Eye (tissue), 1 donor: Measurements from ENCODE around the gene SPATA2L.

Source experiments
- DNase-seq: peaks from one replicate; pipeline ENCODE4 v3.0.0-alpha.2; 2015

The SPATA2L gene, protein sequence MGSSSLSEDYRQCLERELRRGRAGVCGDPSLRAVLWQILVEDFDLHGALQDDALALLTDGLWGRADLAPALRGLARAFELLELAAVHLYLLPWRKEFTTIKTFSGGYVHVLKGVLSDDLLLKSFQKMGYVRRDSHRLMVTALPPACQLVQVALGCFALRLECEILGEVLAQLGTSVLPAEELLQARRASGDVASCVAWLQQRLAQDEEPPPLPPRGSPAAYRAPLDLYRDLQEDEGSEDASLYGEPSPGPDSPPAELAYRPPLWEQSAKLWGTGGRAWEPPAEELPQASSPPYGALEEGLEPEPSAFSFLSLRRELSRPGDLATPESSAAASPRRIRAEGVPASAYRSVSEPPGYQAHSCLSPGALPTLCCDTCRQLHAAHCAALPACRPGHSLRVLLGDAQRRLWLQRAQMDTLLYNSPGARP

GRCh38 chr16:89701425-89702406 is at the start of gene SPATA2L:
Gene SPATA2L (minus strand): TSS chr16:89701705. CDS start chr16:89701232, 473 bp downstream.
- DNase-seq, result peak; percentile 95

GRCh38 chr16:89749637-89750036 is 48.1 kb upstream of the SPATA2L start:
- no peak for DNase-seq

DNA sequence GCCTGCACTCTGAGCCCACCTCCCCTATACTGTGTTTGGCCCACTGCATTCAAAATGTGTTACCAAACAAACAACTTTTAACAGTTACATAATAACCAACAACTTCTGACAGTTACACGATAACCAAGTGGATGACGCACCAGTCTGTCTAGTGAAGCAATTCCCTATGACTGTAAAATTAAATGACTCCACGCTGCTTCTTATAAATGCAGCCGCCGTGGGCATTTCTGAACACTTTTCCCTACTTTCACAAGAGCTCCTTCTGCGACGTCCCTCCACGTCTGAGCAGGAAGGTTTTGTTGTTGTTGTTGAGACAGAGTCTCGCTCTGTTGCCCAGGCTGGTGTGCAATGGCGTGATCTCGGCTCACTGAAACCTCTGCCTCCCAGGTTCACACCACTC is 47.4 kb upstream of the SPATA2L start:
- DNase-seq, result no peak

DNA sequence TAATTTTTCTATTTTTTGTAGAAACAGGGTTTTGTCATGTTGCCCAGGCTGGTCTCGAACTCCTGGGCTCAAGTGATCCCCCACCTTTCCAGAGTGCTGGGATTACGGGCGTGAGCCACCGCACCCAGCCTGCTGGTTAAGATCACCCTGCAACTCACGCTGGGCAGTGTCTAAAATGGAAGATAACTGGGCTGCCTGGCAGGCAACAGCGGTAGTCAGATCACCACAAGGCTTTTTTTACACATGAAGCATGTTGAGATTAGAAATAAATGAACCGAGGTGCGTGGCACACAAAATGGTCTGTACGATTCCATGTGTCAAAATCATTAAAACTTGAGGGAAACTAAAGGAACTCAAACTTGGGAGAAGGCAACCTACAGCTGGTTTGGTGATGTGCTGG is 46.6 kb upstream of the SPATA2L start:
- DNase-seq, result no peak

- DNase-seq, result no peak
These were observed 44.5 kb upstream of the SPATA2L start for GRCh38 chr16:89746043-89746442.

DNA sequence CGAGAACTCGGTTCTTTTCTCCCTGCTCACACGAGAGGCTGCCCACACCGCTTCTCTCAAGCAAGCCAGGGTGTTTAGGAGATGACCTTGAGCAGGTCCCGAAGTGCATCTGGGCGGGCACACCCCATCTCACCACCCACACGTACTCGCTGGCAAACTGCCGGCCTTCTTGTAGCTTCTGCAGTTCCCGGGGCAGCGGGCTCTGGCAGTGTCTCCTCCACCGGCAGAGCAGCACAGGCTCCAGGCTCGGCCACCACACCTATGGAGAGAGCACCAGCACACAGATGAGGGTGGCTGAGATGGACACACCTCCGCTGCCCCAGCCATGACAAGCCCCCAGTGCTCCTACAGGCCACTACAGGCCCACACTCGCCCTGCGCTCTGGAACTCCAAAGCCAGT is 43.3 kb upstream of the SPATA2L start:
- DNase-seq, result no peak

GRCh38 chr16:89742948-89743347 is 41.4 kb upstream of the SPATA2L start:
- no peak for DNase-seq

GRCh38 chr16:89741342-89742014 is 40.0 kb upstream of the SPATA2L start:
- no peak for DNase-seq

GRCh38 chr16:89739383-89739782 is 37.9 kb upstream of the SPATA2L start:
- no peak for DNase-seq

DNA sequence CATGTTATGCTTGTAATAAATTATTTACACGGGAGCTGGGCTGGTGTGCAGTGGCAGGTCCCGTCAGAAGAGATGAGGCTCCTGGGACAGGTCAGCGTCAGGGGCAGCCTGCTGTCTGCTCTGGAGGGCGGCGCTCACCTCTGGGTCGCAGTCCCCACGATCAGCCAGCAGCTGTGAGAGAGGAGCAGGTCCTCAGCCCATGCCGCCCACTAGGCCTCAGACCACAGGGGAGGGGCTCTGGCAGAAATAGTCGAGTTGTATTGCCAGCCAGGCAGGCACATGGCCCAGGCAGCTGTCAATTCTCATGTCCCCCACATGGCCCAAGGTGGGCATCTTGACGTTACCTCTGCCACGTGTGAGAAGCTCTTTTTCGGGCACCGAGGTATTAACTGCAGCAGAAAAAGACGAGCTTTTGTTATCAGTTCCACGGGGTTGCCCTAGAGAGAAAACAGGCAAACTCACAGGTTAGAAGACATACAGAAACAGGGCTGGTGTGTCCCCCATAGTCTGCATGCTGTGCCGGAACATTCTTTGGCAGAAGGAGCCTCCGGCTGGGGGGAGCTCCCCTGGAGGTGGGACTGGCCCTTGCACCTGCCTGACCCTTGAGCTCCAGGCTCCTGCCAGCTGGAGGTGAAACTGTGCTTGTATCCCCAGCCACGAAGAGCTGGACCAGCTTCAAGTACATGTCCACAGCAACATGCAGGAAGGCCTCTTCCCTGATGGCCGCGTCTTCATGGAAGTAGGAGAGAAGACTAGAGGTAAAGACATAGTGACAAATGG is 37.2 kb upstream of the SPATA2L start:
- DNase-seq, result no peak

DNA sequence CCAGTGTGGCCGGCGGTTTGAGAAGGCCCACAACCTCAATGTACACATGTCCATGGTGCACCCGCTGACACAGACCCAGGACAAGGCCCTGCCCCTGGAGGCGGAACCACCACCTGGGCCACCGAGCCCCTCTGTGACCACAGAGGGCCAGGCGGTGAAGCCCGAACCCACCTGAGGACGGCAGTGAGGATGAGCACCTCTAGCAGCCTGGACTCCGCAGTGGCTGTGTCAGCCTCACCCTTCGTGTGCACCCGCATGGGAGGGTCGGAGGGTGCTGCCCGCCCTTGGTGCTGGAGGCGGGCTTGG is 36.5 kb upstream of the SPATA2L start:
- DNase-seq, result no peak

DNA sequence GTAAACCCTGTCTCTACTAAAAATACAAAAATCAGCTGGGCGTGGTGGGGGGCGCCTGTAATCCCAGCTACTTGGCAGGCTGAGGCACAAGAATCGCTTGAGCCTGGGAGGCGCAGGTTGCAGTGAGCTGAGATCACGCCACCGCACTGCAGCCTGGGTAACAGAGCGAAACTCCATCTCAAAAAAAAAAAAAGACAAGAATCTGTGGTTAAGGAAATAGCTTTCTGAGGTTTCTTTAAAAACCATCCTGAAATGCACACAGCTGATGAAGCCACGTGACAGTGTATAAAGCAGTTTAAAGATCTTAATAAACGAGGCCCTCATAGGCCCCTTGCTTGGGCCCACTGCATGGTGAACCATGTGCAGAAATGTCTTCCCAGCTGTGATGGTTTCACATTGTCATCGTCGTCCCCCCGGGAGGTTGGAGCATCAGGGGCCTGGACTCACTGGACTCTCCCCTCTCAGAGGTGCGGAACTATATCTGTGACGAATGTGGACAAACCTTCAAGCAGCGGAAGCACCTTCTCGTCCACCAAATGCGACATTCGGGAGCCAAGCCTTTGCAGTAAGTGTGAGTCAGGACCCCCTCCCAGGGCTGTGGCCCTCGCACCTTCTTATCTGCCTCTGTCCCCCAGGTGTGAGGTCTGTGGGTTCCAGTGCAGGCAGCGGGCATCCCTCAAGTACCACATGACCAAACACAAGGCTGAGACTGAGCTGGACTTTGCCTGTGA is 36.0 kb upstream of the SPATA2L start:
- no peak for DNase-seq

- DNase-seq, result no peak
These were observed 35.0 kb upstream of the SPATA2L start for GRCh38 chr16:89736554-89736953.

- DNase-seq, result no peak
These were observed 32.3 kb upstream of the SPATA2L start for GRCh38 chr16:89733792-89734191.

DNA sequence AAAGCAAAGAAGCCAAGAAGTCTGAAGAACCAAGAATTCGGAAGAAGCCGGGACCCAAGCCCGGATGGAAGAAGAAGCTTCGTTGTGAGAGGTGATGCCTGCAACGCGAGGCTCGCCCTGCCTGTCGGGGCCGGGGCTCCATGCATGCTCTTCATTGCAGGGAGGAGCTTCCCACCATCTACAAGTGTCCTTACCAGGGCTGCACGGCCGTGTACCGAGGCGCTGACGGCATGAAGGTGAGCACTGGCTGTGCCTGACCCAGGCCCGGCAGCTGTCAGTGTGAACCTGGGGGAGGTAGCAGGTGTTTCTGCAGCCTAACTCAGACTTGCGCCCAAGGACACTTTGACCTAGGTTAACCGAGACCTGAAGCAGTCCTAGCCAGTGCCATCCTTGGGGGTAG is 31.8 kb upstream of the SPATA2L start:
- DNase-seq, result no peak

DNA sequence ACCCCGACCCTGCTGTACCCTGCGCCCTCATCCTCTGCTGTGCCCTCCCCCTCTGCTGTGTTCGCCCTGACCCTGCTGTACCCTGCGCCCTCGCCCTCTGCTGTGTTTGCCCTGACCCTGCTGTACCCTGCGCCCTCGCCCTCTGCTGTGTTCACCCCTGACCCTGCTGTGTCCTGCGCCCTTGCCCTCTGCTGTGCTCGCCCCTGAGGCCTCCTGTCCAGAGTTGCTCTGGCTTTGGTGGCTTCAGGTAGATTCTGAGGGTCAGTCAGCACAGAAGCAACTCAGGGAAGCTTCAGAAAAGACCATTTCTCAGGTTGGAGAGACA is 31.4 kb upstream of the SPATA2L start:
- no peak for DNase-seq

DNA sequence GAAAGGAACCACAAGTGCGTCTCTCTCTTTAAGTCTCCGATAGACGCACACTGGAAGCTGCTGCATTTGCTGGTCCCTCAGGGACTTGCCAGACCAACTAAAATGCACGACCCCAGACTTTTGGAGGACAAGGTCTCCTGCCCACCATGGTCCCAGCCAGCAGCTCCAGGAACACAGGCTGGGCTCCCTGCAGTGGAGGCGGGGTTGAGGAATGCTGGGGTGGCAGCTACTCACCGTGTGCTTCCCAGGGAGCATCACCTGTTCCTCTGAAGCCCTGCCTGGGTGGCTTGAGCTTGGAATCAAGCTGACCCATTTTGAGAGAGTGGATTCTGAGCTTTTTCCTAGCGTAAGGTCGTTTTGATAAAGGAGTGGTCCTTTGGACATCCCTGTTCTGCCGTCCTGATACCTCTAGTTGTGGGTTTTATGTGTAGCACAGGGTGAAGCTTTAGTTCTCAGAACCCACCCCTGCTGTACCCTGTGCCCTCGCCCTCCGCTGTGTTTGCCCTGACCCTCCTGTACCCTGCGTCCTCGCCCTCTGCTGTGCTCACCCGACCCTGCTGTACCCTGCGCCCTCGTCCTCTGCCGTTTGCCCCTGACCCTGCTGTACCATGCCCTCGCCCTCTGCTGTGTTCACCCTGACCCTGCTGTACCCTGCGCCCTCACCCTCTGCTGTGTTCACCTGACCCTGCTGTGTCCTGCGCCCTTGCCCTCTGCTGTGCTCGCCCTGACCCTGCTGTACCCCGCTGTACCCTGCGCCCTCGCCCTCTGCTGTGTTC is 30.8 kb upstream of the SPATA2L start:
- DNase-seq, result no peak

GRCh38 chr16:89730610-89731234 is 29.2 kb upstream of the SPATA2L start:
- DNase-seq, result no peak

DNA sequence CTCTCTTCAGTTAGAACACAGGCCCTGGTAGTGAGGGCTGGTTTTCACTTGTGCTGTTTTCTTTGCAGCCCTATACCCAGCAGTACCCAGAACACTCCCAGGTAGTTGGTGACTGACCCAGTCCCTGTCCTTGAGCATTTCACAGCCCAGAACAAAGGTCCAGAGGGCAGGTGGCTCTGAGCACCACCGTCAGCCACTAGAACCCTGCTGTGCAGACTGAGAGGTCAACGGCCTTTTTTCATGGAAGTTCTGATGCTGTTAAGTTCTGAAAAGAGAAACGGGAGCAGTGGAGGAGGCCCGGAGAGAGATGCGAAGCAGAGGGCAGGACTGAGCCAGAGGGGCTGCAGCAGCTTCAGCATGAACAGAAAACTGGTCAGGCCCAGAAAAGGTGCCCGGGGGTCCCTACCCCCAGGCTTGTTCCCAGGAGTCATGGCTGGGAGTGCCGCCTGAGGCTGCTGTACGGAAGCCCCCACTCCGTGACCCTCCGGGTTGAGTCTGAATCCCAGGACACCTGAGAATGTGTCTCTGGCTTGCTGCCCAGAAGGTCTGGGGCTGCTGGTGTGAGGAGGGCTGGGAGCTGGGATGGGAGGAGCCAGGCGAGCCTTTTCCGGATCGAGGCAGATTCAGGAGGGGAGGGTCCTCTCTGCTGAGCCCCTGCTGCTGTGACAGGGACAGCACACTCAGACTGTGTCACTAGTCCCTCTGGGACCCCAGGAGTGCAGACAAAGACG is 28.5 kb upstream of the SPATA2L start:
- peak; percentile 28 for DNase-seq

DNA sequence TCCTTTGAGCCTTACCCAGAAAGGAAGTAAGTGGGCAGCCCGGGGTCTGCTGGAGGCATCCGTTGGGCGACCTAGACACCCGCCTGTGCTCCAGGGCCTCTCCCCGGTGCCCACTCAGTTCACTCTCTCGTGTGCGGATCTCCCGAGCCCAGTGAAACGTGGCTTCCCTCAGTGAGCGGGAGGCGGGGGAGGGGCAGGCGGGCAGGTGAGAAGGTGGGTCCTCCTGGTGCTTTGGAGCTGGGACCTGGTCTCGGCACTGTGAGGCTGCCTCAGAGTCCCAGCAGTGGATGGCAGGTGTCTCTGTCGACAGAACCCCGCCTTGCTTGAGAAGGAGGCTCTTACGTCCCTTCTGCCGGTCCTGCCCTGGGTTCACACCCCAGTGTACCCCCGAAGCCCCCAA is 27.8 kb upstream of the SPATA2L start:
- DNase-seq, result no peak
